H1 (cell line): ENCODE results near the gene PBX3. TPM values are rescaled to one million over a fixed set of nuclear protein-coding genes. Genes with fewer than 3 reads are reported as not detected.

ENCODE experiments used
- CTCF ChIA-PET: fragments of 300-600 bp; sonication (Branson Sonifier 250); formaldehyde crosslinking; loops from one replicate; lab custom pipeline; 2021; ENCODE audit not compliant: partially characterized antibody; lab: Charles Lee
- POLR2A ChIA-PET: fragments of 300-600 bp; sonication (Branson Sonifier 250); formaldehyde crosslinking; loops from one replicate; lab custom pipeline; 2021; ENCODE audit warnings: inconsistent platforms; ENCODE audit not compliant: partially characterized antibody; lab: Charles Lee
- DNase-seq, 2 experiments: peaks; one replicate each; pipeline versions ENCODE4 v3.0.0 to v3.0.0-alpha.2; 2010 to 2022; ENCODE audit warnings: low spot score in 2 of 2, low read depth in 1 of 2, mixed read lengths in 1 of 2
- FAIRE-seq: peaks from 2 replicates; lab custom pipeline; 2011; peaks lifted over from hg19 to GRCh38; lab: Jason Lieb, UNC
- H2AFZ ChIP-seq: 2 replicates; pipeline ENCODE4 v1.8.1; 2012; ENCODE audit warnings: low read length, inconsistent platforms
- H2AK5ac ChIP-seq: 2 replicates; pipeline ENCODE4 v1.6.1; 2013; ENCODE audit warnings: low read depth, low read length
- H2BK120ac ChIP-seq: replicated peaks from 2 replicates; pipeline ENCODE3; 2013; ENCODE audit warnings: low read depth, low read length, inconsistent platforms
- H2BK12ac ChIP-seq: 2 replicates; pipeline ENCODE4 v1.6.1; 2013; ENCODE audit warnings: low read depth, low read length
- H2BK15ac ChIP-seq: 2 replicates; pipeline ENCODE4 v1.6.1; 2013; ENCODE audit warnings: low read length
- H2BK20ac ChIP-seq: 2 replicates; pipeline ENCODE4 v1.6.1; 2013; ENCODE audit warnings: low read length
- H2BK5ac ChIP-seq: 2 replicates; pipeline ENCODE4 v1.6.1; 2013; ENCODE audit warnings: low read depth, low read length
- H3K14ac ChIP-seq: 2 replicates; pipeline ENCODE4 v1.6.1; 2013; ENCODE audit warnings: inconsistent platforms; ENCODE audit not compliant: insufficient read length
- H3K18ac ChIP-seq: 2 replicates; pipeline ENCODE4 v1.6.1; 2013; ENCODE audit warnings: low read length; ENCODE audit errors: extremely low read depth
- H3K23ac ChIP-seq: 2 replicates; pipeline ENCODE4 v1.6.1; 2013; ENCODE audit warnings: inconsistent platforms; ENCODE audit not compliant: insufficient read length
- H3K23me2 ChIP-seq: 2 replicates; pipeline ENCODE4 v1.6.1; 2013; ENCODE audit warnings: low read depth, low read length
- H3K27ac ChIP-seq: 2 replicates; pipeline ENCODE4 v1.6.1; 2011; ENCODE audit warnings: low read depth, low read length, inconsistent platforms
- H3K27me3 ChIP-seq, 4 experiments: replicated peaks in 1 of 4; 1 replicate in 1 of 4; 2 replicates in 3 of 4; pipeline versions ENCODE4 v1.6.1 to v1.8.1; 2011 to 2013; ENCODE audit warnings: low read length in 3 of 4, mild to moderate bottlenecking in 3 of 4, inconsistent platforms in 2 of 4, mixed read lengths in 2 of 4, moderate library complexity in 1 of 4; ENCODE audit not compliant: control insufficient read depth in 3 of 4, insufficient read depth in 3 of 4; ENCODE audit errors: extremely low read depth in 1 of 4
- H3K36me3 ChIP-seq, 4 experiments: 2 replicates each; pipeline versions ENCODE4 v1.6.1 to v1.8.1; 2011 to 2013; ENCODE audit warnings: mild to moderate bottlenecking in 4 of 4, low read length in 3 of 4, moderate library complexity in 2 of 4, control low read depth in 1 of 4, inconsistent platforms in 1 of 4; ENCODE audit not compliant: insufficient read depth in 4 of 4, control insufficient read depth in 2 of 4
- H3K4ac ChIP-seq: replicated peaks from 2 replicates; pipeline ENCODE3; 2013; ENCODE audit warnings: low read length, low read depth, mixed read lengths, inconsistent platforms; ENCODE audit not compliant: insufficient read length
- H3K4me1 ChIP-seq, 4 experiments: replicated peaks in 1 of 4; 1 replicate in 1 of 4; 2 replicates in 3 of 4; pipeline versions ENCODE4 v1.6.1 to v1.8.1; 2011 to 2013; ENCODE audit warnings: low read length in 3 of 4, inconsistent platforms in 2 of 4, mixed read lengths in 1 of 4; ENCODE audit not compliant: insufficient read depth in 4 of 4, control insufficient read depth in 3 of 4
- H3K4me2 ChIP-seq, 2 experiments: 2 replicates each; pipeline versions ENCODE4 v1.6.1 to v1.8.1; 2011 to 2013; ENCODE audit warnings: low read depth in 2 of 2, low read length in 2 of 2, control low read depth in 1 of 2, inconsistent platforms in 1 of 2, mild to moderate bottlenecking in 1 of 2; ENCODE audit not compliant: insufficient read depth in 1 of 2
- H3K4me3 ChIP-seq, 4 experiments: fragments of 200-600, 300-600 bp in 1 of 4; sonication (generic), shearing (Covaris generic), sonication (Bioruptor Twin) in 1 of 4; 2 replicates each; pipeline versions ENCODE4 v1.5.1 to v1.8.1; 2011 to 2016; ENCODE audit warnings: low read length in 4 of 4, low read depth in 3 of 4, control low read depth in 2 of 4, inconsistent platforms in 2 of 4, mild to moderate bottlenecking in 2 of 4, mixed read lengths in 1 of 4, moderate library complexity in 1 of 4; ENCODE audit not compliant: insufficient read depth in 2 of 4; ENCODE audit errors: extremely low read depth in 1 of 4
- H3K56ac ChIP-seq: replicated peaks from 2 replicates; pipeline ENCODE3; 2013; ENCODE audit warnings: low read depth, mild to moderate bottlenecking, mixed read lengths, low read length, inconsistent platforms; ENCODE audit not compliant: insufficient read length
- H3K79me1 ChIP-seq: 2 replicates; pipeline ENCODE4 v1.6.1; 2013; ENCODE audit warnings: low read depth, low read length, control low read depth
- H3K79me2 ChIP-seq, 2 experiments: 2 replicates each; pipeline versions ENCODE4 v1.6.1 to v1.8.1; 2012 to 2013; ENCODE audit warnings: low read length in 2 of 2, mild to moderate bottlenecking in 2 of 2, inconsistent platforms in 1 of 2; ENCODE audit not compliant: insufficient read depth in 2 of 2, control insufficient read depth in 1 of 2
- H3K9ac ChIP-seq, 4 experiments: replicated peaks in 1 of 4; 1 replicate in 1 of 4; 2 replicates in 3 of 4; pipeline versions ENCODE4 v1.6.1 to v1.8.1; 2011 to 2013; ENCODE audit warnings: low read depth in 3 of 4, low read length in 3 of 4, control low read depth in 2 of 4, mild to moderate bottlenecking in 2 of 4, moderate library complexity in 2 of 4, inconsistent platforms in 1 of 4; ENCODE audit errors: extremely low read depth in 1 of 4
- H3K9me3 ChIP-seq, 2 experiments: 2 replicates each; pipeline versions ENCODE4 v1.6.1 to v1.8.1; 2012 to 2013; ENCODE audit warnings: mild to moderate bottlenecking in 2 of 2, moderate library complexity in 2 of 2, control low read depth in 1 of 2, inconsistent platforms in 1 of 2, low read depth in 1 of 2, low read length in 1 of 2, mixed read lengths in 1 of 2; ENCODE audit not compliant: insufficient read depth in 2 of 2
- H4K20me1 ChIP-seq, 2 experiments: replicated peaks in 1 of 2; 2 replicates each; pipeline versions ENCODE3 to v1.8.1; 2011 to 2013; ENCODE audit warnings: inconsistent platforms in 2 of 2, low read length in 2 of 2, mild to moderate bottlenecking in 1 of 2; ENCODE audit not compliant: insufficient read depth in 2 of 2, control insufficient read depth in 1 of 2
- H4K5ac ChIP-seq: 2 replicates; pipeline ENCODE4 v1.6.1; 2013; ENCODE audit warnings: low read length, low read depth, mixed read lengths, inconsistent platforms; ENCODE audit not compliant: insufficient read length
- H4K8ac ChIP-seq: 2 replicates; pipeline ENCODE4 v1.8.0; 2013; ENCODE audit warnings: mild to moderate bottlenecking, moderate library complexity, low read length, inconsistent platforms; ENCODE audit not compliant: insufficient read depth; ENCODE audit errors: extremely low read depth
- H4K91ac ChIP-seq: replicated peaks from 2 replicates; pipeline ENCODE3; 2013; ENCODE audit warnings: low read length, mixed read lengths, inconsistent platforms; ENCODE audit not compliant: insufficient read length
- ATF2 ChIP-seq: IDR thresholded peaks from 2 replicates; pipeline ENCODE4 v1.6.1; 2012; ENCODE audit warnings: low read length, inconsistent platforms
- BCL11A ChIP-seq, 2 experiments: IDR thresholded peaks; one replicate each; pipeline ENCODE4 v1.6.1; 2011; ENCODE audit warnings: low read depth in 2 of 2, low read length in 2 of 2, mild to moderate bottlenecking in 2 of 2
- GTF2F1 ChIP-seq: IDR thresholded peaks from 2 replicates; pipeline ENCODE4 v1.6.1; 2012; ENCODE audit warnings: low read depth, low read length, improper control_type of control experiment, borderline replicate concordance
- HDAC6 ChIP-seq: IDR thresholded peaks from one replicate; pipeline ENCODE4 v1.7.1; 2012; ENCODE audit warnings: low read depth, mild to moderate bottlenecking, inconsistent platforms, low read length, moderate library complexity
- MAFK ChIP-seq: IDR thresholded peaks from 2 replicates; pipeline ENCODE4 v1.6.1; 2012; ENCODE audit warnings: low read depth, mild to moderate bottlenecking, improper control_type of control experiment, low read length
- MAX ChIP-seq: IDR thresholded peaks from 2 replicates; pipeline ENCODE4 v1.6.1; 2012; ENCODE audit warnings: inconsistent platforms
- WGBS, 2 experiments: shearing (Covaris generic) in 1 of 2; methylation state at CpG; one replicate each; pipeline versions ENCODE4 v1.1.6 to v1.1.7; 2013 to 2015; ENCODE audit warnings: low lambda C conversion rate in 2 of 2, mixed read lengths in 2 of 2, inconsistent platforms in 1 of 2, low coverage in 1 of 2, missing lambda C conversion rate in 1 of 2; ENCODE audit not compliant: insufficient replicate concordance in 2 of 2, insufficient coverage in 1 of 2, insufficient read length in 1 of 2; ENCODE audit errors: extremely low coverage in 1 of 2, missing lambda C conversion rate in 1 of 2; 5-methylcytosine and 5-hydroxymethylcytosine counted together
- polyA plus RNA-seq, 7 experiments: library from polyadenylated mRNA; depleted of rRNA in 3 of 7; stranded (reverse) in 5 of 7; unstranded in 2 of 7; fragments of >200 nt in 5 of 7; fragments of 200-250 nt in 2 of 7; gene quantifications; 1 replicate in 5 of 7; 2 replicates in 1 of 7; 4 replicates in 1 of 7; pipeline versions ENCODE4 v1.2.1 to v1.2.3, GENCODE V29; 2011 to 2013; ENCODE audit warnings: missing spikeins in 2 of 7, mixed read lengths in 2 of 7
- total RNA-seq: library from RNA; stranded (reverse); fragmentation: NEBNext Ultra II Directional; extraction: Animal tissue kit (Norgen Biotek cat#: 25700); gene quantifications from 2 replicates; pipeline ENCODE4 v1.2.1, GENCODE V29; 2021

The PBX3 gene
- total and polyA plus RNA-seq, 2 of the 8 experiments (the other 6 are each of a cell fraction or from before 2014, with no cell fraction given) = 22.7 to 44.3 TPM

GRCh38 chr9:125971050-125971449 is 223.9 kb downstream of the PBX3 start:
- H3K23me2 ChIP-seq = no peaks in the 10 kb centered on the region; the same call in 1 of the 2 replicates
- H3K4me3 ChIP-seq = no peak overlapping the region
- H2AK5ac ChIP-seq = no peak overlapping the region
- H3K14ac ChIP-seq = no peak overlapping the region
- no peak overlapping the region for H3K9ac ChIP-seq
- no peak overlapping the region for H3K23ac ChIP-seq
- H3K4me2 ChIP-seq = no peak overlapping the region
- no peak for FAIRE-seq
- no peaks in the 10 kb centered on the region for H3K27me3 ChIP-seq
- H2BK120ac ChIP-seq = no peak overlapping the region
- DNase-seq = peak in 1 of 2 experiments; percentile 42
- TF ChIP-seq MAFK (no peak), HDAC6 (no peak), GTF2F1 (no peak), BCL11A (IDR thresholded peaks at IDR 0.05; ENCODE audit: low read depth in 2 of 2, low read length in 2 of 2) (no peak), MAX (no peak), ATF2 (no peak)
- no peak overlapping the region for H3K18ac ChIP-seq
- no peak overlapping the region for H3K56ac ChIP-seq
- H2BK12ac ChIP-seq = no peak overlapping the region
- no peak overlapping the region for H2BK5ac ChIP-seq
- 75% methylated on average over 3 of the region's 3 CpGs; no CpG with 5 or more reads in 1 of the 2 experiments for WGBS, 2 experiments
- no peaks in the 10 kb centered on the region for H4K20me1 ChIP-seq
- no peaks in the 10 kb centered on the region for H3K79me1 ChIP-seq
- no peak overlapping the region for H4K91ac ChIP-seq
- peaks cover 0 to 6% (median 0%) of the 10 kb centered on the region in 4 experiments; a peak in 2 of 8 replicates for H3K36me3 ChIP-seq
- no peaks in the 10 kb centered on the region for H3K79me2 ChIP-seq
- H3K9me3 ChIP-seq = peaks cover 0 to 2% of the 10 kb centered on the region in 2 experiments; a peak in 1 of 4 replicates
- H2AFZ ChIP-seq = no peak overlapping the region
- peak overlapping the region; percentile 13 for H3K4ac ChIP-seq
- H2BK20ac ChIP-seq = no peak overlapping the region
- no peaks in the 10 kb centered on the region for H3K4me1 ChIP-seq
- peak overlapping the region; percentile 90; the same call in 1 of the 2 replicates for H2BK15ac ChIP-seq
- CTCF ChIA-PET = interaction anchor here (0.6 to 1.5 kb wide), 4 partner anchors 12 to 153 kb away, joined by 3 read pairs; no protein-coding TSS in a partner anchor
- no peak overlapping the region for H4K5ac ChIP-seq
- H3K27ac ChIP-seq = no peak overlapping the region
- POLR2A ChIA-PET = interaction anchor here (0.7 to 0.8 kb wide), 2 partner anchors 10 to 12 kb away, joined by 3 to 5 read pairs; no protein-coding TSS in a partner anchor
- H4K8ac ChIP-seq = no peak overlapping the region
